GM10248 (cell line): ENCODE measurements around the gene EID2B.

Experiments used
- CTCF ChIA-PET: fragments of 300-600 bp; sonication (Branson Sonifier 250); formaldehyde crosslinking; extraction: SDS; loops from one replicate; lab custom pipeline; 2021; ENCODE audit warnings: antibody characterized with exemption; lab: Yijun Ruan, JAX
- POLR2A ChIA-PET: fragments of 350-650 bp; sonication (Branson Sonifier 250); formaldehyde crosslinking; extraction: SDS; loops from one replicate; lab custom pipeline; 2020; ENCODE audit warnings: antibody characterized with exemption; lab: Yijun Ruan, JAX
- DNase-seq: peaks from one replicate; pipeline ENCODE4 v3.0.0; 2012; ENCODE audit errors: extremely low spot score
- CTCF ChIP-seq: IDR thresholded peaks from 2 replicates; pipeline ENCODE4 v1.5.1; 2012; ENCODE audit warnings: mild to moderate bottlenecking, low read depth; ENCODE audit errors: extremely low read depth, missing control alignments, control extremely low read depth

The EID2B gene

GRCh38 chr19:39539165-39539517 lies 6.5 kb upstream of the EID2B start:
- TF ChIP-seq CTCF = no peak
- CTCF ChIA-PET = interaction anchor here (0.7 to 4.1 kb wide), 9 partner anchors 13 to 304 kb away, joined by 3 to 18 read pairs (median 5); partner anchors contain the start of gene PLEKHG2
- POLR2A ChIA-PET = no interaction called here
- no peak for DNase-seq

- ChIA-PET POLR2A (no interaction called here), CTCF (interaction anchor here (0.5 to 3.6 kb wide), 22 partner anchors 9 to 483 kb away, joined by 3 to 38 read pairs (median 4); partner anchors contain the start of genes PLEKHG2, RPS16 and SELENOV)
- no peak for TF ChIP-seq CTCF
- no peak for DNase-seq
Observed at GRCh38 chr19:39533791-39534190, 1.1 kb upstream of the EID2B start.

GRCh38 chr19:39533003-39533512 lies 406 bp upstream of the EID2B start:
- ChIA-PET CTCF (interaction anchor here (0.7 to 3.6 kb wide), 22 partner anchors 8 to 312 kb away, joined by 3 to 38 read pairs (median 7); partner anchors contain the start of genes PLEKHG2, RPS16 and SELENOV), POLR2A (no interaction called here)
- DNase-seq = no peak
- no peak for TF ChIP-seq CTCF

GRCh38 chr19:39531834-39532232 lies 819 bp downstream of the EID2B start:
- CTCF ChIA-PET = interaction anchor here (0.6 to 3.6 kb wide), 19 partner anchors 7 to 190 kb away, joined by 3 to 38 read pairs (median 6); partner anchors contain the start of genes RPS16, SAMD4B and SELENOV
- no peak for DNase-seq
- TF ChIP-seq CTCF = no peak
- POLR2A ChIA-PET = interaction anchor here (0.7 kb wide), 1 partner anchor 141 kb away, joined by 3 read pairs; the partner anchor contains the start of genes MED29 and PAF1

- no peak for DNase-seq
- POLR2A ChIA-PET = no interaction called here
- TF ChIP-seq CTCF = no peak
- CTCF ChIA-PET = interaction anchor here (1.2 to 1.3 kb wide), 2 partner anchors 7 to 9 kb away, joined by 4 to 6 read pairs; partner anchors contain the start of gene EID2B
Observed at GRCh38 chr19:39525205-39525604, 7.4 kb downstream of the EID2B start.

- ChIA-PET POLR2A (no interaction called here), CTCF (interaction anchor here (1.2 to 1.3 kb wide), 2 partner anchors 8 to 10 kb away, joined by 4 to 6 read pairs; partner anchors contain the start of gene EID2B)
- DNase-seq = no peak
- no peak for TF ChIP-seq CTCF
Observed at GRCh38 chr19:39524495-39524894, 8.2 kb downstream of the EID2B start.
